ENCODE measurements around the gene SHB.

Gene SHB

DNA sequence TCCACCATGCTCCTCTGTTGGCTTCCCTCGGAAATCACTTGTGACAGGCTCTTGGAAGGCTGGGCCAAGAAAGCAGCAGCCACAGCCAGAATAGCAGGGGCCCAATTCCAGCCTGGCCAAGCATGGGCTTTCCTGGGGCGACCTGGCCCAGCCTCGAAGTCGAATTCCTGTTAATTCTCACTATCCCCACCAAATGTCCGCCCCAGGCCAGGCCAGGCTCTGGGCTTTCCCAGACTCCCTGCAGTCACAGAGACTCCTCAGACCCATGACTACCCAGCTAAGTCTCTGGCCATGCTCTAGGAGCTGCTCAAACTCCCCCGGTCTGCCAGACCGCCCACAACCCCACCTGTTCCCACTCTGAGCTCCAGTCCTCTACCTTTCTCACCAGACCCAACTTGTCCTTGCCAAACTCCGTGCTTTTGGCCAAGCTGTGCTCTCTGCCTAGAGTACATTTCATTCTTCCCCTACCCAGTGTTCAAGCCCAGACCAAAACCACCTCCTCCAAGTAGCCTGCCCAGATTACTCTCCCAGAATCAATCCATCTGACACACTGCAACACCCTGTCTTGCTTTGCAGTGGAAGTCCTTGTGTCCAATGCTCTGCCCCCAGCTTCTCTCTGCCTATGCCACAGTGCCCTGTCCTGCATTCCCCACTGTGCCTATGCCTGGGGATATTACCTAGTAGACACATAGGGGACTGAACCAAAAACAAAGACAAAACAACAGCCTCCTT lies 26.2 kb downstream of the SHB start:
- DNase-seq (ENCODE audit: low read depth): no peak

DNA sequence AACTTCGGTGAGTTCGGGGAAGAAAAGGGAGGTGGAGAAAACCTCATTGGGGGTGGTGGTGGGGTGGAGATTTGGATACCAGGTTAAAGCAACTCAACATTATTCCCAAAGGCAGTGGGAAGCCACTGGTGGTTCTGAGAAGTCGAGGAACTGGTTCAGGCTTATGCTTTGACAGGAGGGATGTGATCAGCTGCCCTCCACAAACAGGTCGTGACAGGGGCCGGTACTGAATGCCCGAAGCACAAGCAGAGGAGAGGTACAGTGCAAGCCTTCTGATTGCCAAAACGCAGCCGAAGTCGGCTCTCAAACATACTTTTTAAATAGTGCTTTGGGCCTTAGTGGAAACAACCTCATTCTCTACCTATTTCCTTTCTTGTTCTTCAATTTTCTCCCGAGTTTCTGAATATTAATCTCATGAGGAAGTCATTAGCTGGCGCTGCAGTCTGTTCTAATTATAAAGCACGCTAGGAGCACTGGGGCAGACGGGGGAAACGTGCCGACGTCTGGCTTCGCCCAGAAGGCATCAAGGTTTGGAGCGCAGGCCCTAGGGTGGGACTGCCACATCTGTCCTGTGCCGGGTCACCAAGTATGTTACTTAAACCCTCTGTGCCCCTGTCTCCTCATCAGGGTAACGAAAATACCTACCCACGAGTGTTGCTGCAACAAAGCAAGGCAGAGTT lies 27.3 kb downstream of the SHB start:
- no peak for DNase-seq (ENCODE audit: low read depth)

DNA sequence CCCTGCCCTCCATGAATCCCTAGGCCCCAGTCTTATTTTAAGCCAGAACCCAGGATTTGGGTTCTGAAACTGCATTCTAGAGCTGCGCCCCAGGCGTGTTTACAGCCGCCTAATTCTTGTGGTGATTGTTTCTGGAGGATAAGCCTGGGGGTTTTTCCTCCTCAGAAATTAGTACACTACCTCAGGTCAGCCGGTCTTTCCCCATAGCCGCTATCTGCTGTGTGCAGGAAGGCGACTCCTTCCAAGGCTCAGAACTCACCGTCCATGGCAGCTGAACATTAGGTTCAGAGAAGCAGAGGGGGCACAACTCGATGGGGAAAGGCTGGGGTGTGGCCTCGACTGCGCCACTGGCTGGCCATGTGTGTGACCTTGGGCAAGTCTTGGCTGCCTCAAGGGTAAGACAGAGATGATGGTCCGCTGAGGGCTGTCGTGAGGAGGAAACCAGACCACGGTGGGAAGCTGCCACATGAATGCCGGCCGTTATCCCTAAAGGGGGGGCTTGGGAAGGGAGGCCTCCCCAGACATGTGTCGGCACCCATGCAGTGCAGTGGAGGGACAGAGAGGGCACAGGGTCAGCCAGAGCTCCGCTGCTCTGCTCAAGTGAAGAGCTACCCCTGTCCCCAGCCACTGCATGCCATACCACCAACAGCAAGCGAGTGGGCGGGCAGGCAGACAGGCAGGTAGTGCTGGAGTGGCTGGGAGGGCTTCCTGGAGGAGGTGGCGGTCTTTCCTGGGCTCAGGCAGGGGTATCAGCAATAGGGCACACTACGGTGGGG lies 28.9 kb downstream of the SHB start:
- DNase-seq (ENCODE audit: low read depth): no peak

DNA sequence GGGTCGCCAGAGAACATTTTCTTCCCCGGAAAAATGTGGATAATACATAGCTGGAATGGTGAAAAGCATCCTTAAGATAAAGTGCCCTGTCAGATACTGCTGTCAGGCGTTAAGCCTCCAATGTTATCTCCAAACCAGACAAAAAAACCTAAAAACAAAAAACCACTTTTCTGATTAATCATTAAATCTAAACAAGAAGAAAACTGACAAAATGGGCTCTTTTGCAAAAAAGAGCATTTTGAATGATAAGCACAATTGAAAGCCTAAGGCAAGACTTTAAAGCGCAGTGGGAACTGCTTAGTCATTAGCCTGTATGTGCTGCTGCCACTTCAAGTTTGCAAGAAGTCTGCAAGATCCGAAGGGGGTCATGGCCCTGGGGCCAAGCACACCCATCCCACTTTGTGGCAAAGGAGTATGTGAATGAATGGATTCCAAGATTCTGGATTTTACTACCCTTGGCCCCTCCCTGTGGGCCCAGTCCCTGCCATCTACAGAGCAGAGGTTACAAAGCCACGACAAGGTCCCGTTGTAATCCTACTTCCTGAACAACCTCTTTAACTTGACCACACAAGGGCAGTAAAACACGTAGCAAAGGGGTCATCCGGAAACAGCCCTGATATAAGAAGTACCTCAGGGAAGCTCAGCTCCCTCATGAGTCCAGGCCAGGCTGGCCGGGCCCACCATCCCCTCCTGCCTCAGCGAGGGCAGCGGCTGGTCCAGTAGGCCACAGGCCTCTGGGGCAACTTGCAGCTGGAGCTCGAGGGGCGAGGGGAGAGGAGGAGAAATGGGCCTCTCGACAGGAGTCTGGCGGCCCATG lies 29.7 kb downstream of the SHB start:
- DNase-seq (ENCODE audit: low read depth): no peak

DNA sequence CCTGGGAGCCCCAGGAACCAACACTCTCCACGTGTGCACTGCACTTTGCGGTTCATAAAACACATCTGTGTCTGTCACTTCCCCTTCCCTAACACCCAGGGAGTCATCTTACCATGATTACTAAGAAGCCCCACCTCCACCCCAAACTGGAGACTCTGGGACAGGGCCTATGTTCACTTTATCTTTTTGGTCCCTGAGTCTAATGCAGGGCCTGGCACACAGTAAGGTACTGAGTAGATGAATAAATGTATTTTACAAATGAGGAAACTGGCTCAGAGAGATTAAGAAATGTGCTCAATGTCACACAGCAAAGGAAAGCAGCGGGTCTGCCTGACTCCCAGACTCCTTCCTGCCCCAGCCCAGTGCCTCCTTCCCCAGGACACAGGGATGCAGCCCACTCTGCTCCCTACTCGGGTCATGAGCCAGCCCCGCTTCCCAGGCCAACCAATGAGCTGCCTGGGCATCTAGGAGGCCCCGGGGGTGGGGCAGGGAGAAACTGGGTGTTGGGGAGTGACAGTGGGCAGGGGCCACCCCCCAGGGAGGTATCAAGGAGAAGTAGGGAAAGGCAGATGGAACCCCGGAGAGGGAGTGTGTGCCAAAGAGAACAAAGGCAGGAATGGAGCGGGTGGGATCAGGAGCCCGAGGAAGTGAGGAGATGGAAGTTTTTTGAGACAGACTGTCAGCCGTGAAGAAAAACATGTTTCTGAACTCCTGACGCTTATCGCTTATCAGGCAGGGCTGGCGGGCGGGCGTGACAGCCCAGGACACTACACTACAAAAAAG lies 30.5 kb downstream of the SHB start:
- no peak for DNase-seq (ENCODE audit: low read depth)

DNA sequence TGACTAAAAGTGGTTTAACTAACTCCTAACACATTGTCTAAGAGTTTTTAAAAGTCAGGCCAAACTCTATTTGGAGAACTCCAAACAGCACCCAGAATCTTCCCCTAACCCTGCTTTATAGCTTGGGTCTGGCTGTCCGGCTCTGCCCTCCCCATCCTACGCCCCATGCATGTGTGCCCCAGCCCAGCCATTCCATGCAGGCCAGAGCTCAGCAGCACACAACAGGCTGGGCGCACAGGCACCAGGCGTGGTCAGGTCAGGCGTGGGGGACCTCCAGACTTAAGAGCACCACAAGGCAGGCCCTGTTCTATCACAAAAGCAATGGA lies 31.1 kb downstream of the SHB start:
- DNase-seq (ENCODE audit: low read depth): no peak

DNA sequence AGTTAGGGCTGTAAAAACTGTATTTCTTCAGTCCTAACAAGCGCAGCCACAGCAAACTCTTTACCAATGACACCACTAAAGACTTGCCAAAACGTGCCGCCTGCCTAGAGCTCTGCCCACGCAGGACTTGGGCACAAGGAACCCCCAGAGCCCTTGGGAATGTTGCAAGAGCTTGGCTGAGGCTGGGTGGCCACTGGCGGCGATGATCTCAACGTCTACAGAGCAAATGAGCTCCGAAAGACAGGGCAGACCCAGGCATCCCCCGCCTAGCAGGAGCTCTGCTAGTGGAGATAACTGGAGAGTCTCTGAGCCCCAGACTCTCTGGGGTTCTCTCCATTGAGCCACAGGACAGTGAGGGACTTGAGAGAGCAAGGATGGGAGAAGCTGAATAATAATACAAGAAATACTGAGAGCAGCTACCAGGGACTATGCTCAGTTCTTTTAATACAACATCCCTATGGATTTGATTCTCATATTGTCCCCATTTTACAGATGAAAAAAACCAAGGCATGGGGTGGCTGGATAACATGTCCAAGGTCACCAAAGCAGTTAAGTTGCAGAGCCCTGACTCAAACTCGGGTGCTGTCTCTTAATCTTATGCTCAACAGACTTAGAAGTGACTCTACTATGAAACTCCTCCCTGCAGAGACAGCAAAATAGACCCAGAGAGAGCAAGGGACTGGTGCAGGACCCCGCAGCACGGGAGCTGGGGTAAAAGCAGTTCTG lies 32.5 kb downstream of the SHB start:
- DNase-seq (ENCODE audit: low read depth): no peak

DNA sequence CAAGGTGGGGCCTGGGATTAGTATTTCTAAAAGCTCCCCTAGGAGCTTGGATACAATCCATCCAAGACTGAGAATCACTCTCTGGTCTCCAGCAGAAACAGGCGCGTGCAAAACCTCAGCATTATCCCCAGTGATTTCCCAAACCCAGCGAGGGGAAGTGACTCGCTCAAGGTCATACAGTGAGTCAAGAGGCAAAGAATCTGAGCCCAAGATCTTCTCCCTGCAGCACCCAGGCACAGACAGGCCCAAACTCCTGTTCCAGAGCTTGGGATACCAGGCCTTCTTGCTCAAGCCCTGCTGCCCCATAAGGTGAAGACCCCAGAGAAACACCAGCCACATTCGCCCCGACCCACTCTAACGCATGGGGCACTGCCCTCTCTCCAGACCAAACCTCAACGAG lies 33.2 kb downstream of the SHB start:
- no peak for DNase-seq (ENCODE audit: low read depth)

DNA sequence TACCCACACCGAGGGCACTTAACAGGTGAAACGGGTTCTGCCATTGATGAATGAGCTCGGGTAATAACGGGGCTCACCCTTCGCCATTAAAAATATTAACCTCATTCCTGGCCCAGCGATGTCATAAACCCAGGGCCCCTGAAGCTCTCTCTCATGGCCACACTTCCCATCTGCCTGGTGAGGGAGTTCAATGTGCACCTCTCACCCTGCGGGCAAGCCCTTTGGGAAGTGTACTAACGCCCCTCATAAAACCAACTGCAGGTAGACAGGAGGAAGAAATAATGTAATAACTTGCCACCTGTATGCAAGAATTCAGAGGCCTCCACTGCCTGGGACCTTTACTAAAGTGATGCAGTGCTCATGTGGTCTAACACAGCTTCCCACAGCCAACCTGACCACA lies 35.1 kb downstream of the SHB start:
- no peak for DNase-seq (ENCODE audit: low read depth)

DNA sequence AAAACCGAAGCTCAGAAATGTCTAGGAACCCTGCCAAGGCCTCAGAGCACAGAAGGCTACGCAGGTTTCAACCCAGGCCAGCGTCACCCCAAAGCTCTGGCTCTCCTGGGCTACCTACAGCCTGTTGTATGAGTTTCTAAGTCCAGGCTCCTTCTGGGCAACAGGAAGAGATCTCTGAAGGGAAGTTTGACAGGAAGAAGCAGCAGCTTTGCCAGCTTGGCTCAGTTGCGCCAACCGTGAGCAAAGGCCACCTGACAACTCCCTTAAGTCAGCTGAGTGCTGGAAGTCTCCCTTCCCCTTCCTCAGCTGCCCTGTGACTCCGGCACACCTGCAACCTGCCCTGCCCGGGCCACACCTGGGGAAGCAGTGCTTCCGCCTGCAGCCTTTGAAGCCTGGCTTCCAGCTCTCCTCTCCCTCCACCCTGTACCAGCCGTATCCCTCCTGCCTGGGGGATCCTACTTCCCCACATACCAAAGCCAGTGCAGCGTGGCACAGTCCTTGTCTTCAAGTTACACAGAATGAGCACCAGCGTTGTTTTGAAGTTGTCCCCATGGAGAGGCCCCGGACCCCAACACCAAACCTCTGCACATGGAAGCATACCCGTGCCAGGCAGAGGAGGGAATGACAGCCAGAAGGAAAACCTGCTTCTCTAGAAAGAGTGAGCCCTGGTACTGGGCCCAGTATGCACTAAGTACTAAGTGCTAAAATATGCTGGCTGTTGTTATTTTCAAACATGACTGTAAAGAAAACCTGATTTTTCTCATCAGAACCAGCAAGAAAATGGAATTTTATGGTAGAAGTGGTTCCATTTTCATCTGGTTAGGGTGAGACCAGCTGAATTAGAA lies 36.5 kb downstream of the SHB start:
- DNase-seq (ENCODE audit: low read depth): no peak

DNA sequence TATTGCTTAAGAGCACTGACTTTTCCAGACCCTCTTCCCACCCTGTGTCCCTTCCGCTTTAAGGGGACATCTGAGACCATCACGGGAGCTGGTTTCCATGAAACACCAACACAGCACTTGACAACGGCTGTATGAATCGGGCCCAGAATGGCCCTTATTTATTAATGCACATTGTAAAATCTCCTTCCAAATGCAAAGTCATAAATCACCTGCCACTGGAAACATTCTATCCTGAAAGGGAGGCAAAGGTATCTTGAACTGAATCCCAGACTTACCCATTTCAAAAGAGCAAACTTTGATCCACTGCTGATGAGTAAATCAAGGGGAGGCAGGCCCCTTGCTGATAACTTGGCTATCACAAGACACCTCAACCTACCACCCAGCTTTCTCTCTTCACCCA lies 37.4 kb downstream of the SHB start:
- no peak for DNase-seq (ENCODE audit: low read depth)

DNA sequence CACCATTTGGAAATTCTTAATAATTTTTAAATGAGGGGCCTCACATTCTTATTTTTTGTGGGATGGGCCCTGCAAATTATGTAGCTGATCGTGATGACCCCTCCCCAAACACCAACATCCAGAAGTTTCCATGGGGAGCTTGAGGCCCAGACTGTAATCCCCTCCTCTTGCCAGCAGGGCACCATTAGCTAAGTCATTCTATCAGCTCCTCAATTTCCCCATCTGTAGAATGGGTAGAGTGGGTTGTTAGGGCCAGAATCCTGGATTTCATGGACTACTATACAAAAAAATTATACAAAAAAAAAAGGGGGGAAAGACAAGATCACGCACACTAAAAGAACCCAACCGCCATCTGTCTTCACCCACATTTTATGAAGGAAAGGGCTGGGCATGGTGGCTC lies 38.4 kb downstream of the SHB start:
- DNase-seq (ENCODE audit: low read depth): no peak

DNA sequence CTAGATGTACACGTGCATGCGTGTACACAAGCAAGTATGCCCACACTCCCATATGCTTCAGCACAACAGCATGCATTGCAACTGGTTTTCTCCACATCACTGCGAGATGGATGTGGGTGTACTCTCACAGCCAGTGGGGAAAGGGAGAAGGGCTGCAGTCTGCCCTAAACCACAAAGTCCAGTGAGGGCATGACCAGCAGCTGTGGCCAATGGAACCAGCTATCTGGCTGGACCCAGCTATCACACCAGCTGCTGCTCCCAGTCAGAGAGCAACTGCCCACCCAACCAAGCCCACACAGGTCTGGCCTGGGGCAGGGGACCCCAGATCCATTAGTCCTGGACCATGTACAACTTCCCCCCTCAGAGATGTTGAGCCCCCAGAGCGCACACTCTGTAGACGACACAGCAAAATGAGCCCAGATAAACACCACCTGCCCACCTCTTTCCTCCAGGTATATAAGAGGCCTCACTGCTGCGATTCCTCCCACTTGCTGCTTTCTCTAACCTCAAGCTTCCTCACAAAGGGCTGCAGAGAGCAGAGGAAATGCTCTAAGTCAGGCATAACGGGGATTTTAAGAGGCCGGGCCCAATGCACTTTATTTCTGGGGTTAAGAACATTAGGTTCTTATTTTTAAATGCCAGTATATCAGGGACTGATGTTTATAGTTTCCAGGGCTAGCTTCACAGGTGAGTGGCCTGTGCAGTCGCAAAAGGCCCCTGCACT lies 39.0 kb downstream of the SHB start:
- DNase-seq (ENCODE audit: low read depth): no peak

DNA sequence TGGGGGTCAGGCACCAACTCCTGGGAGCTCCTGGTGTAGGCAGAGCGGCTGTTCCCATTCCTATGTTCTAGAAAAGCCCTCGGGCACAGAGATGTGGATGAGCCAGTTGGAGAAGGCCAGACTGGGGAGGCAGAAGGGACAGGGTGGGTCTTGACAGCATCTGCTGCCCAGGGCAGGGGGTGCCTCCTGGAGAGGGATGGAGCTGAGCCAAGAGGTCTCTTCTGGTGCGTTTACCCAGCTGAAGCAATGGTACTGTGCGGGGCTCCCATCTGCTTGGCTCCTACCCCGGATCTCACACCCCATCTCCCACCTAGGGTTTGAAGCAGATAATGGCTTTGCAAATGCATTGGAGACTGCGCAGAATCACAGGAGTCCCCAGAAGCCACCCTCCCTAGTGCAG lies 41.3 kb downstream of the SHB start:
- DNase-seq (ENCODE audit: low read depth): no peak

DNA sequence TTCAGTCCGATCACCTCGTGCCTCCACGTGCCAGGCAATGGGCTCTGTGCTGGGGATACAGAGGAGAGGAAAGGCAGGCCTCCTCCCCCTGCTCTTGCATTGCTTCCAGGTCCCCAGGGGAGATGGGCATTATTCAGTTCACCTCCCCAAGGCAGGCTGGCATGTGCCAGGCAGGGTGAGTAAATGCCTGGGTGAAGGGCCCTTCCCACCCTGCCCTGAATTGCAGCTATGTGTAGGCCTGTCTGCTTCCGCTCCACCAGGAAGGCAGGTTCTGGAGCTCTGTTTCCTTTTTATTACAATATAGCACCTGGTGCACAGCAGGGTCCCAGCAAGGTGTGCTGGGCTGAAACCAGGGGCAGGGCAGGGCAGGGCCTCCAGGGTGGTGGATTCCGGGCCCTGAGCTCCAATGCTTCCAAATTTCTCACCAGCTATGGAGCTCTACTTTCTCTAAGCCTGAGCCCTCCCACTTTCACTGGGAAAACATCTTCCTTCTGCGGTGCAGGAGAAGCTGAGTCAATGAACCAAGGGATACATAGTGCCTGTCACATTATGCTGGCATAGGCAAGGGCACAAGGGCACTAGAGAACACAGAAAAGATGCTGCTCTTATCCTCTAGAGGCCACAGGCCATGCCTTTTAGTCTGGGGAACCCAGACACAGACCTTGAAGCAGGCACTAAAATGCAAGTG lies 42.0 kb downstream of the SHB start:
- no peak for DNase-seq (ENCODE audit: low read depth)

DNA sequence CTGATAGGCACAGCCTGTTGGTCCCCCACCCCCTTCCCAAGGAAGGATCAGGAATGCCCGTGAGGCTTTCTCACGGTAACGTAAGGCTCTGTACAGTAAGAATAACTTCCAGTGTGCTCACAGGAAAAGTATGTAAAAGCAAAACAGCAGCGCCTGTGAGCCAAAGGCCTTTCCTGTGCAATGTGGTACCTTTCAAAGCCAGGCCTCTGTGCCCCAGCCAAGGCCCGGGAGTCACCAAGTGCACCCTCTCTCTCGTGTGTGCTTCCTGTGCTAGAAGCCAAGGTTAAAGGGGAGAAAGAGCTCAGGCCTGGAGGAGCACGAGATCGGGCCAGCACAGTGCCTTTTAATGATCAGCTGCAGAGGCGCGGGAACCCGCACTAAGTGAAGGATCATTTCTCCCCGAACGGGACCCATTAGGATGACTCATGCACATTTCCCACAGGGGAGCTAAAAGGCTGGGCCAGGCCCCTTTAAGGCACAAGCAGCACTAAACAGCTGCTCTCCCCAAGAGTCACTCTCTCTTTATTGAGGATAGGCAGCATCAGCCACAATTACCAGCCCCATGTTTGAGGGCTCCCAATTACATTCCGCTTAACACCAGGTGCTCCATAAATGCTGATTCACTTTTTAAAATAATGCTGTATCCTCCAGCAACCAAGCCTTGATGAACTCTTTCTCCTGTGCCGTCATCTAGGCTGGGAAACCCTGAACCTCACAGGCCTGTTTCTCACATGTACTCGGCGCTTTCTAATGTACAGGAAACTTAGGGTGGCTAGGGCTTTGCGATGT lies 42.8 kb downstream of the SHB start:
- no peak for DNase-seq (ENCODE audit: low read depth)

DNA sequence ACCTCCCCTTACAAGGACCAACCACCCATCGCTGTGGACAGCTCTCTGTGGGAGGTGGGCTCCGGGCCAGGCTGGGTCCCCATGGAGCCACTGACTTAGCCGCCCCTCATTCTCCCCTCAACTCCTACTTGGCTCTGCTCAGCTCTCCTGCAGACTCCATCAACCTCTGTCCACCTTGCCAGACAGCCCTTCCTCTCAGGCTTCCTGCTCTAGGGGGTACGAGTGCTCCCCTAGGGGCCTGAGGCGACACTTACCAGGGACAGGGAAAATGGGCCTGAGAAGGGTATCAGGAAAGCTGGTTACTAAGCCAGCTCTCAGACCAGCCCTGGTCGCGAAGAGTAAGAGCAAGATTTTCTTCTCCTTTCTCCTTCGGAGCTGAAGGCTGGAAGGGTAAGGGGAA lies 43.9 kb downstream of the SHB start:
- DNase-seq (ENCODE audit: low read depth): no peak
